HEK293 (cell line): ENCODE data around the gene FAM149B1.

Experiments
- ZBTB17 ChIP-seq: fragments of 450-650 bp; formaldehyde crosslinking; IDR thresholded peaks from 2 replicates; pipeline ENCODE4 v1.5.1; 2016; ENCODE audit warnings: missing biosample characterization, missing genetic modification characterization
- ZNF155 ChIP-seq: fragments of 450-650 bp; formaldehyde crosslinking; IDR thresholded peaks from 2 replicates; pipeline ENCODE4 v1.5.1; 2016; ENCODE audit warnings: missing biosample characterization, missing genetic modification characterization
- ZNF544 ChIP-seq: fragments of 450-650 bp; formaldehyde crosslinking; IDR thresholded peaks from 2 replicates; pipeline ENCODE4 v1.5.0; 2017; ENCODE audit warnings: missing biosample characterization, missing genetic modification characterization
- ZNF555 ChIP-seq: fragments of 450-650 bp; formaldehyde crosslinking; conservative IDR thresholded peaks from 2 replicates; pipeline ENCODE4 v1.5.1; 2017; ENCODE audit warnings: missing biosample characterization, mild to moderate bottlenecking, missing genetic modification characterization, inconsistent platforms
- TF ChIP-seq, protein P1 (sequence below): fragments of 450-650 bp; formaldehyde crosslinking; IDR thresholded peaks from 2 replicates; pipeline ENCODE4 v1.5.1; 2016; ENCODE audit warnings: missing biosample characterization, missing genetic modification characterization
- TF ChIP-seq, protein P2 (sequence below): fragments of 450-650 bp; formaldehyde crosslinking; IDR thresholded peaks from 2 replicates; pipeline ENCODE4 v1.5.1; 2017; ENCODE audit warnings: missing biosample characterization, mild to moderate bottlenecking, missing genetic modification characterization, moderate library complexity
- TF ChIP-seq, protein P3 (sequence below): IDR thresholded peaks from 2 replicates; pipeline ENCODE4 v1.6.1; 2011; ENCODE audit warnings: mild to moderate bottlenecking, low read depth, low read length, borderline replicate concordance
- TF ChIP-seq, protein P4 (sequence below): fragments of 450-650 bp; formaldehyde crosslinking; IDR thresholded peaks from 2 replicates; pipeline ENCODE4 v1.5.1; 2016; ENCODE audit warnings: missing biosample characterization, missing genetic modification characterization
- TF ChIP-seq, protein P5 (sequence below): fragments of 450-650 bp; formaldehyde crosslinking; IDR thresholded peaks from 2 replicates; pipeline ENCODE4 v1.5.1; 2016; ENCODE audit warnings: missing biosample characterization, missing genetic modification characterization, low read depth
- TF ChIP-seq, protein P6 (sequence below): fragments of 450-650 bp; formaldehyde crosslinking; IDR thresholded peaks from 2 replicates; pipeline ENCODE4 v1.5.1; 2016; ENCODE audit warnings: missing biosample characterization, missing genetic modification characterization

DNA sequence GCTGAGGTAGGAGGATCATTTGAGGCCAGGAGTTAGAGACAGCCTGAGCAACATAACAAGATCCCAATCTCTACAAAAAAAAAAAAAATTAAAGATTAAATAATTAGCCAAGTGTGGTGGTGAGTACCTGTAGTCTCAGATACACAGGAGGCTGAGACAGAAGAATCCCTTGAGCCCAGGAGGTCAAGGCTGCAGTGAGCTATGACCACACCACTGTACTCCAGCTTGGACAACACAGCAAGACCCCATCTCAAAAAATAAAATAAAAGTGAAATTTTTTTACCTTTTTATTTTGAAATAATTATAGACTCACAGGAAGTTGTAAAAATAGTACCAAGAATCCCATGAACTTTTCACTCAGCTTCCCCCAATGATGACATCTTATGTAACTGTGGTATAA is 4.9 kb downstream of the FAM149B1 start:
- no peak for TF ChIP-seq ZNF544
- TF ChIP-seq ZBTB17 (tag by site-specific recombination) = no peak
- TF ChIP-seq, protein P1, sequence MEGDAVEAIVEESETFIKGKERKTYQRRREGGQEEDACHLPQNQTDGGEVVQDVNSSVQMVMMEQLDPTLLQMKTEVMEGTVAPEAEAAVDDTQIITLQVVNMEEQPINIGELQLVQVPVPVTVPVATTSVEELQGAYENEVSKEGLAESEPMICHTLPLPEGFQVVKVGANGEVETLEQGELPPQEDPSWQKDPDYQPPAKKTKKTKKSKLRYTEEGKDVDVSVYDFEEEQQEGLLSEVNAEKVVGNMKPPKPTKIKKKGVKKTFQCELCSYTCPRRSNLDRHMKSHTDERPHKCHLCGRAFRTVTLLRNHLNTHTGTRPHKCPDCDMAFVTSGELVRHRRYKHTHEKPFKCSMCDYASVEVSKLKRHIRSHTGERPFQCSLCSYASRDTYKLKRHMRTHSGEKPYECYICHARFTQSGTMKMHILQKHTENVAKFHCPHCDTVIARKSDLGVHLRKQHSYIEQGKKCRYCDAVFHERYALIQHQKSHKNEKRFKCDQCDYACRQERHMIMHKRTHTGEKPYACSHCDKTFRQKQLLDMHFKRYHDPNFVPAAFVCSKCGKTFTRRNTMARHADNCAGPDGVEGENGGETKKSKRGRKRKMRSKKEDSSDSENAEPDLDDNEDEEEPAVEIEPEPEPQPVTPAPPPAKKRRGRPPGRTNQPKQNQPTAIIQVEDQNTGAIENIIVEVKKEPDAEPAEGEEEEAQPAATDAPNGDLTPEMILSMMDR (tag by site-specific recombination) = no peak
- TF ChIP-seq, protein P2, sequence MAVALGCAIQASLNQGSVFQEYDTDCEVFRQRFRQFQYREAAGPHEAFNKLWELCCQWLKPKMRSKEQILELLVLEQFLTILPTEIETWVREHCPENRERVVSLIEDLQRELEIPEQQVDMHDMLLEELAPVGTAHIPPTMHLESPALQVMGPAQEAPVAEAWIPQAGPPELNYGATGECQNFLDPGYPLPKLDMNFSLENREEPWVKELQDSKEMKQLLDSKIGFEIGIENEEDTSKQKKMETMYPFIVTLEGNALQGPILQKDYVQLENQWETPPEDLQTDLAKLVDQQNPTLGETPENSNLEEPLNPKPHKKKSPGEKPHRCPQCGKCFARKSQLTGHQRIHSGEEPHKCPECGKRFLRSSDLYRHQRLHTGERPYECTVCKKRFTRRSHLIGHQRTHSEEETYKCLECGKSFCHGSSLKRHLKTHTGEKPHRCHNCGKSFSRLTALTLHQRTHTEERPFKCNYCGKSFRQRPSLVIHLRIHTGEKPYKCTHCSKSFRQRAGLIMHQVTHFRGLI (tag by site-specific recombination) = no peak
- no peak for TF ChIP-seq ZNF555 (tag by site-specific recombination)
- TF ChIP-seq, protein P3, sequence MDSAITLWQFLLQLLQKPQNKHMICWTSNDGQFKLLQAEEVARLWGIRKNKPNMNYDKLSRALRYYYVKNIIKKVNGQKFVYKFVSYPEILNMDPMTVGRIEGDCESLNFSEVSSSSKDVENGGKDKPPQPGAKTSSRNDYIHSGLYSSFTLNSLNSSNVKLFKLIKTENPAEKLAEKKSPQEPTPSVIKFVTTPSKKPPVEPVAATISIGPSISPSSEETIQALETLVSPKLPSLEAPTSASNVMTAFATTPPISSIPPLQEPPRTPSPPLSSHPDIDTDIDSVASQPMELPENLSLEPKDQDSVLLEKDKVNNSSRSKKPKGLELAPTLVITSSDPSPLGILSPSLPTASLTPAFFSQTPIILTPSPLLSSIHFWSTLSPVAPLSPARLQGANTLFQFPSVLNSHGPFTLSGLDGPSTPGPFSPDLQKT = no peak
- TF ChIP-seq, protein P4, sequence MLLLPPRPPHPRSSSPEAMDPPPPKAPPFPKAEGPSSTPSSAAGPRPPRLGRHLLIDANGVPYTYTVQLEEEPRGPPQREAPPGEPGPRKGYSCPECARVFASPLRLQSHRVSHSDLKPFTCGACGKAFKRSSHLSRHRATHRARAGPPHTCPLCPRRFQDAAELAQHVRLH (tag by site-specific recombination) = no peak
- TF ChIP-seq ZNF155 (tag by site-specific recombination) = no peak
- TF ChIP-seq, protein P5, sequence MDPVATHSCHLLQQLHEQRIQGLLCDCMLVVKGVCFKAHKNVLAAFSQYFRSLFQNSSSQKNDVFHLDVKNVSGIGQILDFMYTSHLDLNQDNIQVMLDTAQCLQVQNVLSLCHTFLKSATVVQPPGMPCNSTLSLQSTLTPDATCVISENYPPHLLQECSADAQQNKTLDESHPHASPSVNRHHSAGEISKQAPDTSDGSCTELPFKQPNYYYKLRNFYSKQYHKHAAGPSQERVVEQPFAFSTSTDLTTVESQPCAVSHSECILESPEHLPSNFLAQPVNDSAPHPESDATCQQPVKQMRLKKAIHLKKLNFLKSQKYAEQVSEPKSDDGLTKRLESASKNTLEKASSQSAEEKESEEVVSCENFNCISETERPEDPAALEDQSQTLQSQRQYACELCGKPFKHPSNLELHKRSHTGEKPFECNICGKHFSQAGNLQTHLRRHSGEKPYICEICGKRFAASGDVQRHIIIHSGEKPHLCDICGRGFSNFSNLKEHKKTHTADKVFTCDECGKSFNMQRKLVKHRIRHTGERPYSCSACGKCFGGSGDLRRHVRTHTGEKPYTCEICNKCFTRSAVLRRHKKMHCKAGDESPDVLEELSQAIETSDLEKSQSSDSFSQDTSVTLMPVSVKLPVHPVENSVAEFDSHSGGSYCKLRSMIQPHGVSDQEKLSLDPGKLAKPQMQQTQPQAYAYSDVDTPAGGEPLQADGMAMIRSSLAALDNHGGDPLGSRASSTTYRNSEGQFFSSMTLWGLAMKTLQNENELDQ (tag by site-specific recombination) = no peak
- TF ChIP-seq, protein P6, sequence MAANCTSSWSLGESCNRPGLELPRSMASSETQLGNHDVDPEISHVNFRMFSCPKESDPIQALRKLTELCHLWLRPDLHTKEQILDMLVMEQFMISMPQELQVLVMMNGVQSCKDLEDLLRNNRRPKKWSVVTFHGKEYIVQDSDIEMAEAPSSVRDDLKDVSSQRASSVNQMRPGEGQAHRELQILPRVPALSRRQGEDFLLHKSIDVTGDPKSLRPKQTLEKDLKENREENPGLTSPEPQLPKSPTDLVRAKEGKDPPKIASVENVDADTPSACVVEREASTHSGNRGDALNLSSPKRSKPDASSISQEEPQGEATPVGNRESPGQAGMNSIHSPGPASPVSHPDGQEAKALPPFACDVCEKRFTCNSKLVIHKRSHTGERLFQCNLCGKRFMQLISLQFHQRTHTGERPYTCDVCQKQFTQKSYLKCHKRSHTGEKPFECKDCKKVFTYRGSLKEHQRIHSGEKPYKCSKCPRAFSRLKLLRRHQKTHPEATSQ (tag by site-specific recombination) = no peak
